ENCODE measurements around the gene CLIC5.

DNA sequence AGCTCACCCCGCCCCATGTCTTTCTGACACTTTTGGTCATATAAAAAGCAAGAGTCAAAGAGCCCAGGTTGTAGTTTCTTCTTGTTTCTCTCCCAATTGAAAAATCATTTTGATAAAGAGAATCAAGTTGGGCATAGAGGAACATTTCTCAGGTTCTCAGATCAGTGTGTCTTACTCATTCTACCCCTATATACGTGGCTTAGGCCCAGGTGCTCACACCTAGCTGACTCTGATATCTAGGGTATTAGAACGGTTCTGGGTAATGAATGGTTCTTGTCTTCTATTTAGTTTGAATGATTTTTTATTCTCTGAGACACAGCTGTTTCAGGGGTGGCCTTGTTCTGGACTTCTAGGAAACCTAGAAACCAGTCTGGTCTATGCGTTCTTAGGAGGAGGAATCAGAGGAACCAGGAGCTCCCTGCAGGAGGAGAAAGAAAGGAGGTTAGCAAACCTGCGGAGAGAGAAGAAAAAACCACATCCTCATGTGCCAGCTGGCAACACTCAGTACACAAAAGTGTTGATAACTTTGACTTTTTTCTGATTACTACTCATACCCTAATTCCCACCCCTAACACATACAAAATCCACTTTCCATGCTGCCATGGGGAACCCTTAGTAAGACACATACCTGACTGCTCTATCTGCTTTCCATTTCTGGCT, 178.0 kb downstream of the CLIC5 start:
- TF ChIP-seq, protein P1, sequence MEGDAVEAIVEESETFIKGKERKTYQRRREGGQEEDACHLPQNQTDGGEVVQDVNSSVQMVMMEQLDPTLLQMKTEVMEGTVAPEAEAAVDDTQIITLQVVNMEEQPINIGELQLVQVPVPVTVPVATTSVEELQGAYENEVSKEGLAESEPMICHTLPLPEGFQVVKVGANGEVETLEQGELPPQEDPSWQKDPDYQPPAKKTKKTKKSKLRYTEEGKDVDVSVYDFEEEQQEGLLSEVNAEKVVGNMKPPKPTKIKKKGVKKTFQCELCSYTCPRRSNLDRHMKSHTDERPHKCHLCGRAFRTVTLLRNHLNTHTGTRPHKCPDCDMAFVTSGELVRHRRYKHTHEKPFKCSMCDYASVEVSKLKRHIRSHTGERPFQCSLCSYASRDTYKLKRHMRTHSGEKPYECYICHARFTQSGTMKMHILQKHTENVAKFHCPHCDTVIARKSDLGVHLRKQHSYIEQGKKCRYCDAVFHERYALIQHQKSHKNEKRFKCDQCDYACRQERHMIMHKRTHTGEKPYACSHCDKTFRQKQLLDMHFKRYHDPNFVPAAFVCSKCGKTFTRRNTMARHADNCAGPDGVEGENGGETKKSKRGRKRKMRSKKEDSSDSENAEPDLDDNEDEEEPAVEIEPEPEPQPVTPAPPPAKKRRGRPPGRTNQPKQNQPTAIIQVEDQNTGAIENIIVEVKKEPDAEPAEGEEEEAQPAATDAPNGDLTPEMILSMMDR (conservative IDR thresholded peaks at IDR 0.05; ENCODE audit: low read length) = no peak
- TF ChIP-seq EZH2phosphoT487 (IDR thresholded peaks at IDR 0.05; ENCODE audit: borderline replicate concordance, low read depth, low read length) = no peak
